Endodermal cell (in vitro differentiated cells): ENCODE measurements around the gene ADORA3. TPM values are rescaled to one million over a fixed set of nuclear protein-coding genes. Genes with fewer than 3 reads are reported as not detected.

Source experiments
- DNase-seq: peaks from one replicate; pipeline ENCODE4 v3.0.0-alpha.2; 2017
- H3K27ac ChIP-seq: 2 replicates; pipeline ENCODE4 v1.5.1; 2013; ENCODE audit warnings: mild to moderate bottlenecking, low read depth, low read length, moderate library complexity
- H3K27me3 ChIP-seq: 2 replicates; pipeline ENCODE4 v1.6.1; 2013; ENCODE audit warnings: mild to moderate bottlenecking, low read length, moderate library complexity; ENCODE audit not compliant: insufficient read depth, control insufficient read depth, poor library complexity, severe bottlenecking
- H3K36me3 ChIP-seq: 2 replicates; pipeline ENCODE4 v1.7.0; 2013; ENCODE audit warnings: mild to moderate bottlenecking, low read length, moderate library complexity; ENCODE audit not compliant: control insufficient read depth, insufficient read depth
- H3K4me1 ChIP-seq: one replicate; pipeline ENCODE4 v1.7.0; 2013; ENCODE audit warnings: low read length; ENCODE audit not compliant: control insufficient read depth, insufficient read depth
- H3K4me3 ChIP-seq: 2 replicates; pipeline ENCODE4 v1.5.1; 2013; ENCODE audit warnings: mild to moderate bottlenecking, low read length, moderate library complexity
- H3K9ac ChIP-seq: 2 replicates; pipeline ENCODE4 v1.6.1; 2013; ENCODE audit warnings: mild to moderate bottlenecking, low read length, moderate library complexity; ENCODE audit not compliant: poor library complexity, severe bottlenecking; ENCODE audit errors: extremely low read depth
- H3K9me3 ChIP-seq: 2 replicates; pipeline ENCODE4 v1.6.1; 2013; ENCODE audit warnings: mild to moderate bottlenecking, low read length, moderate library complexity; ENCODE audit not compliant: control insufficient read depth
- H3K27ac Mint-ChIP-seq: 2 replicates; pipeline ENCODE4 v1.8.0; 2020; ENCODE audit warnings: mixed read lengths
- H3K27me3 Mint-ChIP-seq: 2 replicates; pipeline ENCODE4 v1.8.0; 2021; ENCODE audit warnings: mild to moderate bottlenecking, mixed read lengths; ENCODE audit not compliant: insufficient read depth
- H3K36me3 Mint-ChIP-seq: 2 replicates; pipeline ENCODE4 v1.8.0; 2020; ENCODE audit warnings: low read depth, mixed read lengths
- H3K4me1 Mint-ChIP-seq: 2 replicates; pipeline ENCODE4 v1.8.0; 2020; ENCODE audit warnings: mixed read lengths
- H3K4me3 Mint-ChIP-seq: 2 replicates; pipeline ENCODE4 v1.8.0; 2020; ENCODE audit warnings: mild to moderate bottlenecking, moderate library complexity, mixed read lengths
- H3K9me3 Mint-ChIP-seq: 2 replicates; pipeline ENCODE4 v1.8.0; 2020; ENCODE audit warnings: mild to moderate bottlenecking, mixed read lengths
- WGBS, 2 experiments: methylation state at CpG; one replicate each; pipeline versions ENCODE4 v1.1.5 to v1.1.7; 2013; ENCODE audit warnings: missing lambda C conversion rate in 2 of 2, mixed read lengths in 1 of 2; ENCODE audit not compliant: insufficient coverage in 1 of 2, insufficient read length in 1 of 2; 5-methylcytosine and 5-hydroxymethylcytosine counted together
- long read RNA-seq, 4 experiments: library from polyadenylated mRNA in 2 of 4; library from RNA in 1 of 4; library from capped mRNA in 1 of 4; stranded (forward) in 3 of 4; unstranded in 1 of 4; transcript quantifications; one replicate each; pipeline ENCODE4 v2.0.0, GENCODE V29; 2020 to 2021; ENCODE audit warnings: inconsistent platforms in 1 of 4
- polyA plus RNA-seq, 2 experiments: library from polyadenylated mRNA; stranded (reverse); fragments of 50-300 nt; gene quantifications; one replicate each; pipeline ENCODE4 v1.2.3, GENCODE V29; 2013
- total RNA-seq, 2 donors: library from RNA; stranded (reverse); fragmentation: NEBNext Ultra II Directional in 1 of 2; extraction: Animal tissue kit (Norgen Biotek cat#: 25700) in 1 of 2; gene quantifications; 2 replicates in 1 of 2; 3 replicates in 1 of 2; pipeline ENCODE4 v1.2.1, GENCODE V29; 2021
- TF ChIP-seq, protein P1 (sequence below): fragments of 200-600 bp; sonication (generic); conservative IDR thresholded peaks from 2 replicates; pipeline ENCODE4 v1.5.0; 2021; ENCODE audit warnings: antibody characterized with exemption, mild to moderate bottlenecking

Gene ADORA3
- total RNA-seq, result not detected
- polyA plus RNA-seq (2013, experiment 1 of 2), result not detected
- polyA plus RNA-seq (2013, experiment 2 of 2), result not detected
- long read RNA-seq, experiment 1, result 0 reads
- long read RNA-seq, experiment 2, result 0 reads
- long read RNA-seq, experiment 3, result 0 reads
- long read RNA-seq, experiment 4, result 0 reads

- no peaks in the 10 kb centered on the region for H3K36me3 ChIP-seq
- Mint-ChIP-seq H3K4me1 (peaks cover 8% of the 10 kb centered on the region), H3K36me3 (no peaks in the 10 kb centered on the region), H3K4me3 (no peak within 1 kb of the TSS), H3K9me3 (no peaks in the 10 kb centered on the region), H3K27ac (no peak within 1 kb of the TSS), H3K27me3 (no peaks in the 10 kb centered on the region)
- 79 to 87% methylated on average over 3 to 4 of the region's 4 CpGs for WGBS, 2 experiments
- H3K4me1 ChIP-seq, result peaks cover 8% of the 10 kb centered on the region
- H3K9ac ChIP-seq, result no peak within 1 kb of the TSS
- no peaks in the 10 kb centered on the region for H3K9me3 ChIP-seq
- H3K27me3 ChIP-seq, result peaks cover 4% of the 10 kb centered on the region
- H3K4me3 ChIP-seq, result no peak within 1 kb of the TSS
- no peak for DNase-seq
- H3K27ac ChIP-seq, result no peak within 1 kb of the TSS
- TF ChIP-seq, protein P1, sequence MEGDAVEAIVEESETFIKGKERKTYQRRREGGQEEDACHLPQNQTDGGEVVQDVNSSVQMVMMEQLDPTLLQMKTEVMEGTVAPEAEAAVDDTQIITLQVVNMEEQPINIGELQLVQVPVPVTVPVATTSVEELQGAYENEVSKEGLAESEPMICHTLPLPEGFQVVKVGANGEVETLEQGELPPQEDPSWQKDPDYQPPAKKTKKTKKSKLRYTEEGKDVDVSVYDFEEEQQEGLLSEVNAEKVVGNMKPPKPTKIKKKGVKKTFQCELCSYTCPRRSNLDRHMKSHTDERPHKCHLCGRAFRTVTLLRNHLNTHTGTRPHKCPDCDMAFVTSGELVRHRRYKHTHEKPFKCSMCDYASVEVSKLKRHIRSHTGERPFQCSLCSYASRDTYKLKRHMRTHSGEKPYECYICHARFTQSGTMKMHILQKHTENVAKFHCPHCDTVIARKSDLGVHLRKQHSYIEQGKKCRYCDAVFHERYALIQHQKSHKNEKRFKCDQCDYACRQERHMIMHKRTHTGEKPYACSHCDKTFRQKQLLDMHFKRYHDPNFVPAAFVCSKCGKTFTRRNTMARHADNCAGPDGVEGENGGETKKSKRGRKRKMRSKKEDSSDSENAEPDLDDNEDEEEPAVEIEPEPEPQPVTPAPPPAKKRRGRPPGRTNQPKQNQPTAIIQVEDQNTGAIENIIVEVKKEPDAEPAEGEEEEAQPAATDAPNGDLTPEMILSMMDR, result no peak
These were observed at the start of gene ADORA3, which contains the start of gene TMIGD3 for GRCh38 chr1:111503585-111504060. Gene ADORA3 (minus strand): TSS chr1:111503633. CDS start chr1:111503354, 279 bp downstream. Gene TMIGD3 (minus strand): TSS chr1:111503633. CDS start chr1:111503354, 279 bp downstream.

- Histone ChIP-seq H3K36me3 (no peaks in the 10 kb centered on the region), H3K9me3 (no peaks in the 10 kb centered on the region), H3K9ac (no peak overlapping the region), H3K27me3 (no peaks in the 10 kb centered on the region), H3K4me3 (no peak overlapping the region), H3K4me1 (no peaks in the 10 kb centered on the region), H3K27ac (no peak overlapping the region)
- peaks cover 3% of the 10 kb centered on the region for H3K27me3 Mint-ChIP-seq
- DNase-seq, result no peak
- H3K36me3 Mint-ChIP-seq, result no peaks in the 10 kb centered on the region
- no peak overlapping the region for H3K4me3 Mint-ChIP-seq
- peaks cover 9% of the 10 kb centered on the region for H3K4me1 Mint-ChIP-seq
- H3K9me3 Mint-ChIP-seq, result no peaks in the 10 kb centered on the region
- no peak overlapping the region for H3K27ac Mint-ChIP-seq
- 83 to 93% methylated on average over 3 of the region's 3 CpGs for WGBS, 2 experiments
- TF ChIP-seq, protein P1, result no peak
These were observed 49.8 kb upstream of the ADORA3 start for GRCh38 chr1:111553196-111553595.

GRCh38 chr1:111552587-111552986, 49.2 kb upstream of the ADORA3 start:
- TF ChIP-seq, protein P1, result no peak
- Histone ChIP-seq H3K9me3 (no peaks in the 10 kb centered on the region), H3K4me3 (no peak overlapping the region), H3K36me3 (no peaks in the 10 kb centered on the region), H3K27ac (no peak overlapping the region), H3K27me3 (no peaks in the 10 kb centered on the region), H3K4me1 (no peaks in the 10 kb centered on the region), H3K9ac (no peak overlapping the region)
- H3K4me1 Mint-ChIP-seq, result peaks cover 9% of the 10 kb centered on the region
- H3K27me3 Mint-ChIP-seq, result peaks cover 3% of the 10 kb centered on the region
- no peaks in the 10 kb centered on the region for H3K36me3 Mint-ChIP-seq
- H3K4me3 Mint-ChIP-seq, result no peak overlapping the region
- H3K27ac Mint-ChIP-seq, result no peak overlapping the region
- no peak for DNase-seq
- no peaks in the 10 kb centered on the region for H3K9me3 Mint-ChIP-seq
